H1 (cell line): ENCODE results near the gene SLC24A1.

Experiments
- CTCF ChIP-seq, 3 experiments: IDR thresholded peaks; 1 replicate in 2 of 3; 2 replicates in 1 of 3; pipeline versions ENCODE4 v1.5.1 to v1.6.1; 2011; ENCODE audit warnings: low read length in 3 of 3, mild to moderate bottlenecking in 3 of 3, inconsistent platforms in 2 of 3, low read depth in 1 of 3, moderate library complexity in 1 of 3; ENCODE audit not compliant: insufficient read depth in 1 of 3; ENCODE audit errors: control extremely low read depth in 1 of 3
- KDM5A ChIP-seq: fragments of 200-600 bp; IDR thresholded peaks from 2 replicates; pipeline ENCODE4 v1.7.1; 2012; ENCODE audit warnings: mild to moderate bottlenecking, low read length, inconsistent platforms, mixed read lengths
- MAFK ChIP-seq: IDR thresholded peaks from 2 replicates; pipeline ENCODE4 v1.6.1; 2012; ENCODE audit warnings: low read depth, mild to moderate bottlenecking, improper control_type of control experiment, low read length
- PHF8 ChIP-seq: fragments of 200-600 bp; sonication (generic); conservative IDR thresholded peaks from 2 replicates; pipeline ENCODE4 v1.7.1; 2012; ENCODE audit warnings: low read depth, mild to moderate bottlenecking, inconsistent platforms, low read length, moderate library complexity
- POLR2A ChIP-seq, 2 experiments: IDR thresholded peaks; 1 replicate in 1 of 2; 2 replicates in 1 of 2; pipeline ENCODE4 v1.6.1; 2011; ENCODE audit warnings: low read depth in 2 of 2, low read length in 2 of 2, mild to moderate bottlenecking in 2 of 2; ENCODE audit errors: control extremely low read depth in 1 of 2
- POLR2AphosphoS5 ChIP-seq: IDR thresholded peaks from 2 replicates; pipeline ENCODE4 v1.6.1; 2011; ENCODE audit warnings: low read depth, low read length
- RAD21 ChIP-seq, 2 experiments: IDR thresholded peaks in 1 of 2; conservative IDR thresholded peaks in 1 of 2; 2 replicates each; pipeline ENCODE4 v1.6.1; 2011; ENCODE audit warnings: low read depth in 2 of 2, low read length in 2 of 2, improper control_type of control experiment in 1 of 2, inconsistent platforms in 1 of 2, mild to moderate bottlenecking in 1 of 2, moderate library complexity in 1 of 2
- SP4 ChIP-seq: IDR thresholded peaks from 2 replicates; pipeline ENCODE4 v1.6.1; 2012; ENCODE audit warnings: low read length, inconsistent platforms
- SUZ12 ChIP-seq: fragments of 200-600 bp; sonication (generic); IDR thresholded peaks from 2 replicates; pipeline ENCODE4 v1.6.1; 2012; ENCODE audit warnings: mild to moderate bottlenecking, inconsistent platforms, low read length, moderate library complexity, mixed read lengths
- YY1 ChIP-seq: IDR thresholded peaks from 2 replicates; pipeline ENCODE4 v1.6.1; 2011; ENCODE audit warnings: low read depth, mild to moderate bottlenecking, low read length
- TF ChIP-seq, protein P1 (sequence below): IDR thresholded peaks from 2 replicates; pipeline ENCODE4 v1.6.1; 2011; ENCODE audit warnings: low read depth, mild to moderate bottlenecking, low read length; ENCODE audit not compliant: insufficient read depth
- TF ChIP-seq, protein P2 (sequence below): IDR thresholded peaks from 2 replicates; pipeline ENCODE4 v1.6.1; 2012; ENCODE audit warnings: inconsistent platforms

DNA sequence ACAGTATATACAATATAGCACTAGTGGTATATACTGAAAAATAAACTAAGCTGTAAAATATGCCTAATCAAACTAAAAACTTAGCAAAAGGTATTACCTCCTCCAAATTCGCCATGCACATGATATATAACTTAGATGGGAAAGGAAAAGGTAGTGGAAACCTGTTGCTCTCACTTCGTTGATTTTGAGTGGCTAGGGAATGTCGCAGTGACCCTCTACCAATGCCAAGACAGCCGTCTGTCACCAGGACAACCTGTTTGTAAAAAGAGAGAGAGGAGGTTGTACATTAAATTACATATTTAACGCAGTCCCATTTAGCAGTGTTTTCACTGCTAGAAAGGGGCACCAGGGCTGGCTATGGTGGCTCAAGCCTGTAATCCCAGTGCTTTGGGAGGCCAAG lies 22.1 kb upstream of the SLC24A1 start:
- TF ChIP-seq CTCF (IDR thresholded peaks at IDR 0.05; ENCODE audit: control extremely low read depth in 1 of 3, insufficient read depth in 1 of 3, low read depth in 1 of 3, low read length in 3 of 3): no peak
- TF ChIP-seq, protein P1, sequence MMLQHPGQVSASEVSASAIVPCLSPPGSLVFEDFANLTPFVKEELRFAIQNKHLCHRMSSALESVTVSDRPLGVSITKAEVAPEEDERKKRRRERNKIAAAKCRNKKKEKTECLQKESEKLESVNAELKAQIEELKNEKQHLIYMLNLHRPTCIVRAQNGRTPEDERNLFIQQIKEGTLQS: no peak
- no peak for TF ChIP-seq YY1
- no peak for TF ChIP-seq MAFK
- TF ChIP-seq, protein P2, sequence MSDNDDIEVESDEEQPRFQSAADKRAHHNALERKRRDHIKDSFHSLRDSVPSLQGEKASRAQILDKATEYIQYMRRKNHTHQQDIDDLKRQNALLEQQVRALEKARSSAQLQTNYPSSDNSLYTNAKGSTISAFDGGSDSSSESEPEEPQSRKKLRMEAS: no peak
- no peak for TF ChIP-seq POLR2A (IDR thresholded peaks at IDR 0.05; ENCODE audit: control extremely low read depth in 1 of 2, low read depth in 2 of 2, low read length in 2 of 2)
- no peak for TF ChIP-seq SP4
- TF ChIP-seq KDM5A: no peak
- no peak for TF ChIP-seq RAD21 (IDR thresholded peaks at IDR 0.05 in 1 of 2, conservative IDR thresholded peaks at IDR 0.05 in 1 of 2; ENCODE audit: low read depth in 2 of 2, low read length in 2 of 2)
- no peak for TF ChIP-seq SUZ12
- TF ChIP-seq PHF8: no peak
- TF ChIP-seq POLR2AphosphoS5: no peak
